ENCODE measurements around the gene LHPP.

Gene LHPP

GRCh38 chr10:124612611-124613498 is 151.2 kb downstream of the LHPP start:
- TF ChIP-seq POLR2A (IDR thresholded peaks at IDR 0.05; ENCODE audit: low read depth, low read length), result no peak
- TF ChIP-seq POLR2AphosphoS5 (IDR thresholded peaks at IDR 0.05; ENCODE audit: low read depth, low read length), result no peak
- TF ChIP-seq TAF1 (IDR thresholded peaks at IDR 0.05; ENCODE audit: borderline replicate concordance, low read depth, low read length), result no peak
- no peak for FAIRE-seq
- no peak for DNase-seq (ENCODE audit: insufficient read length)

DNA sequence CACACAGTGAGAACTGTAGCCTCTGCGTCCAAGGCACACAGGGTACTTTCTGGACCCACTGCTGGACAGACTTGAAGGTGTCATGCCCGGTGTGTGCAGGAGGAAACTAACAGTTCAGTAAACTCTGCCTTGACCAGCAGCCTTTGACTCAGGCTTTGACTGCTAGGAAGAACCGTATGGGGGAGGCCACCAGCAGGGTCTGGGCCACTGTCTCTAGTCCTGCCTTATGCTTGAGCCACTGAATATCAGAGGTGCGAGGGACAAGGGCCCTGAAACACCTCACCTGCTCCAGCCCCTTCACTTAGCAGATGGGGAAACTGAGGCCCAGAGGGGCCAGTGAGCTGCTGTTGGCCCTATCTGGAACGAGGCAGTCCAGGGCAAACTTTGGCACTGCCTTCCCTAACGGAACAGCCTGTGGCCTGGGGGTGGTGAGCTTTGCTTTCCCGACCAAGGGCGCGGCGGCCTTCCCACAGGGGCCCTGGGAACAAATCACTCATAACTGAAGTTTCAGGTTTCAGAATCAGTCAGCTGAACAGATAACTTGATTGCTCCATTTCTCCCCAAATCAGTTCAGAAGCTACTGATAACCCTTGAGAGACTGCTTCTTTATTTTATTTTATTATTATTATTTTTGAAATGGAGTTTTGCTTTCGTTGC is 152.5 kb downstream of the LHPP start:
- DNase-seq (ENCODE audit: insufficient read length) (no peak), FAIRE-seq (peak; percentile 91)
- TF ChIP-seq POLR2AphosphoS5 (IDR thresholded peaks at IDR 0.05; ENCODE audit: low read depth, low read length), result no peak
- TF ChIP-seq TAF1 (IDR thresholded peaks at IDR 0.05; ENCODE audit: borderline replicate concordance, low read depth, low read length), result no peak
- no peak for TF ChIP-seq POLR2A (IDR thresholded peaks at IDR 0.05; ENCODE audit: low read depth, low read length)

DNA sequence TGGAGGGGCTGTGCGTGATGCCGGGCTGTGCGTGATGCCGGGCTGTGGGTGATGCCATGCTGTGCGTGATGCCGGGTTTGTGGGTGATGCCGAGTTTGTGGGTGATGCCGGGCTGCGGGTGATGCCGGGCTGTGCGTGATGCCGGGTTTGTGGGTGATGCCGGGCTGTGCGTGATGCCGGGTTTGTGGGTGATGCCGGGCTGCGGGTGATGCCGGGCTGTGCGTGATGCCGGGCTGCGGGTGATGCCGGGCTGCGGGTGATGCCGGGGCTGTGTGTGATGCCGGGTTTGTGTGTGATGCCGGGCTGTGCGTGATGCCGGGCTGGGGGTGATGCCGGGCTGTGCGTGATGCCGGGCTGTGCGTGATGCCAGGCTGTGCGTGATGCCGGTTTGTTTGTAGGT is 153.6 kb downstream of the LHPP start:
- DNase-seq (ENCODE audit: insufficient read length) (no peak), FAIRE-seq (no peak)
- TF ChIP-seq POLR2A (IDR thresholded peaks at IDR 0.05; ENCODE audit: low read depth, low read length) (no peak), TAF1 (IDR thresholded peaks at IDR 0.05; ENCODE audit: borderline replicate concordance, low read depth, low read length) (no peak), POLR2AphosphoS5 (IDR thresholded peaks at IDR 0.05; ENCODE audit: low read depth, low read length) (no peak)

- no peak for DNase-seq (ENCODE audit: insufficient read length)
- FAIRE-seq, result no peak
- no peak for TF ChIP-seq POLR2A (IDR thresholded peaks at IDR 0.05; ENCODE audit: low read depth, low read length)
- no peak for TF ChIP-seq POLR2AphosphoS5 (IDR thresholded peaks at IDR 0.05; ENCODE audit: low read depth, low read length)
- TF ChIP-seq TAF1 (IDR thresholded peaks at IDR 0.05; ENCODE audit: borderline replicate concordance, low read depth, low read length), result no peak
These were observed 154.6 kb downstream of the LHPP start for GRCh38 chr10:124616040-124616835.

DNA sequence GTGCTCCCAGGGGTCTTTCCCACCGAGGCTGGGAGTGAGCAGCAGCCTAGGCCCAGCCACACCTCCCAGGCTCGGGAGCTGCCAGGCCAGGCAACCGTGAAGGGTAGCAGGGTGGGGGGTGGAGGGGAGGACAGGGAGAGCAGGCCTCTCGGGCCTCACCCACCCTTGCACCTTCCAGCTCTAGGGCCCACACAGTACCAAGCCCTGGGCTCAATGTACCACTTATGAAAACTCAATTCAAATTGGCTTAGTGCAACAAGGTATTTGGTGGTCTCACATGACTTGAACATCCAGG is 155.2 kb downstream of the LHPP start:
- no peak for FAIRE-seq
- TF ChIP-seq POLR2A (IDR thresholded peaks at IDR 0.05; ENCODE audit: low read depth, low read length) (no peak), TAF1 (IDR thresholded peaks at IDR 0.05; ENCODE audit: borderline replicate concordance, low read depth, low read length) (no peak), POLR2AphosphoS5 (IDR thresholded peaks at IDR 0.05; ENCODE audit: low read depth, low read length) (no peak)

GRCh38 chr10:124618470-124619073 is 156.9 kb downstream of the LHPP start:
- TF ChIP-seq TAF1 (IDR thresholded peaks at IDR 0.05; ENCODE audit: borderline replicate concordance, low read depth, low read length), result no peak
- FAIRE-seq (no peak), DNase-seq (ENCODE audit: insufficient read length) (no peak)

More for the DNA sequence above, 155.2 kb downstream of the LHPP start:
- DNase-seq (ENCODE audit: insufficient read length), result no peak

- no peak for DNase-seq (ENCODE audit: insufficient read length)
- TF ChIP-seq POLR2AphosphoS5 (IDR thresholded peaks at IDR 0.05; ENCODE audit: low read depth, low read length) (no peak), TAF1 (IDR thresholded peaks at IDR 0.05; ENCODE audit: borderline replicate concordance, low read depth, low read length) (no peak), POLR2A (IDR thresholded peaks at IDR 0.05; ENCODE audit: low read depth, low read length) (no peak)
- peak; percentile 42 for FAIRE-seq
These were observed 157.6 kb downstream of the LHPP start for GRCh38 chr10:124619195-124619594.

DNA sequence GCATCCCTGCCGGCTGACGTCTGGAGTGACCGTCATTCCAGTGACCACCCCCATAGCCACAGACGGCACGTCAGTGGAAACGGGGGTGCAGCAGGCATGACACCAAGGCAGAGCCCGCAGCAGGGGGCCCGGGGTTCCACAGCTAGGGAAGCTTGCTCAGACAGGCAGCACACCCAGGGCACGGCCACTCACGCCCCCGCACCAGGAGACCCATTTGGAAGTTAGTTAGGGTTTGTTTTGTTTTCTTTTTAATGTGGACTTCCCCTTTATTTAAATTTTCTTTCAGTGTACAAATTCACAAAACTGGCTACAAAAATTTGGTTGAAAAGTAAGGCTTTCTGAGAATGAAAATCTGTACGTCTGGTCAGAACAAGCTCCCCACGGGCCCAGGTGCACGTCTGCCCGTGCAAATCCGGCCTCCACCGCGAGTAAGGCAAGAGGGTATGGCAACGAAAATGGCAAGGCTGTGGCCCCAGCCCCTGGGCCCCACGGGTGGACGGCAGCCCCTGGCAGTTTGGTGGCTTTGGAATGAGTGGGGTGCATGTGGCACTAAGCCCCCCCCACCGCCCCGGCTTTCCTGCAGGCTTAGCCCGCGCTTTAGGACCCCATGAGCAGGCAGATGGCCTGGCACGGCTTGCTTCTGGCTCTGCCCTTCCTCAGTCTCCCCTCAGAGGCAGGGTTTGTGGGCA is 158.3 kb downstream of the LHPP start:
- FAIRE-seq, result peak; percentile 82
- DNase-seq (ENCODE audit: insufficient read length), result no peak
- TF ChIP-seq POLR2A (IDR thresholded peaks at IDR 0.05; ENCODE audit: low read depth, low read length) (no peak), TAF1 (IDR thresholded peaks at IDR 0.05; ENCODE audit: borderline replicate concordance, low read depth, low read length) (no peak), POLR2AphosphoS5 (IDR thresholded peaks at IDR 0.05; ENCODE audit: low read depth, low read length) (no peak)

- no peak for DNase-seq (ENCODE audit: insufficient read length)
- FAIRE-seq, result no peak
- TF ChIP-seq POLR2A (IDR thresholded peaks at IDR 0.05; ENCODE audit: low read depth, low read length), result no peak
These were observed 160.0 kb downstream of the LHPP start for GRCh38 chr10:124621637-124622036.

GRCh38 chr10:124622158-124622557 is 160.5 kb downstream of the LHPP start:
- no peak for FAIRE-seq
- TF ChIP-seq TAF1 (IDR thresholded peaks at IDR 0.05; ENCODE audit: borderline replicate concordance, low read depth, low read length) (no peak), POLR2A (IDR thresholded peaks at IDR 0.05; ENCODE audit: low read depth, low read length) (no peak), POLR2AphosphoS5 (IDR thresholded peaks at IDR 0.05; ENCODE audit: low read depth, low read length) (no peak)
- DNase-seq (ENCODE audit: insufficient read length), result no peak

Measured in GM12892 (cell line).